Breast epithelium (tissue), 4 donors: ENCODE results near the gene STAMBPL1. TPM values are rescaled to one million over a fixed set of nuclear protein-coding genes. Genes with fewer than 3 reads are reported as not detected.

Experiments
- DNase-seq, 2 donors: peaks; one replicate each; pipeline ENCODE4 v3.0.0-alpha.2; 2019; ENCODE audit warnings: low spot score in 2 of 2
- H3K27ac ChIP-seq, 2 donors: fragments of 200-600 bp; sonication (generic) in 1 of 2; one replicate each; pipeline ENCODE4 v1.5.1; 2016 to 2019; ENCODE audit warnings: mild to moderate bottlenecking in 1 of 2
- H3K27me3 ChIP-seq, 2 donors: fragments of 200-600 bp; sonication (generic) in 1 of 2; one replicate each; pipeline versions ENCODE4 v1.5.1 to v1.6.0; 2017 to 2019; ENCODE audit warnings: control low read depth in 1 of 2, mild to moderate bottlenecking in 1 of 2
- H3K36me3 ChIP-seq: fragments of 200-600 bp; one replicate; pipeline ENCODE4 v1.5.1; 2019
- H3K4me1 ChIP-seq, 2 donors: fragments of 200-600 bp; sonication (generic); one replicate each; pipeline ENCODE4 v1.5.1; 2016 to 2019; ENCODE audit warnings: control low read depth in 1 of 2
- H3K4me3 ChIP-seq, 3 donors: fragments of 200-600 bp; sonication (generic); 1 replicate in 2 of 3; 2 replicates in 1 of 3; pipeline ENCODE4 v1.5.1; 2016 to 2019; ENCODE audit warnings: mild to moderate bottlenecking in 3 of 3, moderate library complexity in 2 of 3
- H3K9me3 ChIP-seq, 2 donors: fragments of 200-600 bp; sonication (generic) in 1 of 2; one replicate each; pipeline ENCODE4 v1.5.1; 2016 to 2019; ENCODE audit warnings: control low read depth in 1 of 2
- CTCF ChIP-seq, 3 donors: fragments of 450-650 bp; IDR thresholded peaks; one replicate each; pipeline ENCODE4 v1.5.1; 2016 to 2017; ENCODE audit warnings: antibody characterized with exemption in 3 of 3, mild to moderate bottlenecking in 3 of 3, moderate library complexity in 3 of 3
- POLR2A ChIP-seq: fragments of 450-650 bp; IDR thresholded peaks from one replicate; pipeline ENCODE4 v1.6.1; 2016; ENCODE audit warnings: antibody characterized with exemption, mild to moderate bottlenecking, moderate library complexity
- POLR2AphosphoS5 ChIP-seq, 3 donors: sonication (generic); formaldehyde crosslinking; IDR thresholded peaks; one replicate each; pipeline ENCODE4 v1.6.1; 2017; ENCODE audit warnings: antibody characterized with exemption in 3 of 3
- intact Hi-C: fragments of 100-400 bp; cut with DNase I; formaldehyde crosslinking; loops from one replicate; pipeline ENCODE4 v1.15.1; 2023; ENCODE audit warnings: low total_unique reads
- total RNA-seq, 3 donors: library from RNA; depleted of rRNA; stranded (reverse); fragments of >200 nt; gene quantifications; one replicate each; pipeline ENCODE4 v1.1.0, GENCODE V29; 2016

STAMBPL1 gene
- total RNA-seq, 3 donors from 2014 or later, result 17.1 to 21.0 (median 17.9) TPM

GRCh38 chr10:88849234-88849633 lies 30.8 kb upstream of the STAMBPL1 start:
- DNase-seq, result no peak
- no peak overlapping the region for H3K4me3 ChIP-seq
- H3K27me3 ChIP-seq, result no peaks in the 10 kb centered on the region
- no peaks in the 10 kb centered on the region for H3K4me1 ChIP-seq
- no peak overlapping the region for H3K27ac ChIP-seq
- H3K36me3 ChIP-seq, result no peaks in the 10 kb centered on the region
- no peak for TF ChIP-seq CTCF (IDR thresholded peaks at IDR 0.05)
- no peak for TF ChIP-seq POLR2AphosphoS5 (IDR thresholded peaks at IDR 0.05)
- H3K9me3 ChIP-seq, result no peaks in the 10 kb centered on the region
- intact Hi-C loops, result no loop called here

GRCh38 chr10:88850712-88851111 lies 29.3 kb upstream of the STAMBPL1 start:
- H3K36me3 ChIP-seq, result no peaks in the 10 kb centered on the region
- no peak overlapping the region for H3K27ac ChIP-seq
- intact Hi-C loops, result no loop called here
- no peaks in the 10 kb centered on the region for H3K9me3 ChIP-seq
- no peaks in the 10 kb centered on the region for H3K4me1 ChIP-seq
- no peak overlapping the region for H3K4me3 ChIP-seq
- TF ChIP-seq POLR2AphosphoS5 (IDR thresholded peaks at IDR 0.05) (no peak), POLR2A (no peak), CTCF (IDR thresholded peaks at IDR 0.05) (no peak)
- no peaks in the 10 kb centered on the region for H3K27me3 ChIP-seq
- DNase-seq, result no peak

- Histone ChIP-seq H3K27ac (peak within 1 kb of the TSS; percentile 50 to 53), H3K9me3 (no peaks in the 10 kb centered on the region), H3K4me1 (no peaks in the 10 kb centered on the region), H3K4me3 (no peak within 1 kb of the TSS), H3K27me3 (no peaks in the 10 kb centered on the region), H3K36me3 (no peaks in the 10 kb centered on the region)
- intact Hi-C loops, result no loop called here
- TF ChIP-seq POLR2AphosphoS5 (IDR thresholded peaks at IDR 0.05), result peak in 1 of 3 donors; percentile 38
- TF ChIP-seq CTCF (IDR thresholded peaks at IDR 0.05), result no peak
- no peak for TF ChIP-seq POLR2A
- DNase-seq, result peak; percentile 56 to 69
Observed at GRCh38 chr10:88851706-88852105, 28.3 kb upstream of the STAMBPL1 start, which contains the start of gene ANKRD22. TSS of gene ANKRD22 (minus strand) at chr10:88851844. CDS start at chr10:88851607, 237 bp downstream.

GRCh38 chr10:88852327-88852726 lies 27.7 kb upstream of the STAMBPL1 start:
- intact Hi-C loops, result no loop called here
- Histone ChIP-seq H3K27me3 (no peaks in the 10 kb centered on the region), H3K4me1 (no peaks in the 10 kb centered on the region), H3K9me3 (no peaks in the 10 kb centered on the region), H3K4me3 (no peak overlapping the region), H3K36me3 (no peaks in the 10 kb centered on the region), H3K27ac (no peak overlapping the region)
- no peak for TF ChIP-seq POLR2AphosphoS5 (IDR thresholded peaks at IDR 0.05)
- TF ChIP-seq POLR2A, result no peak
- no peak for TF ChIP-seq CTCF (IDR thresholded peaks at IDR 0.05)
- no peak for DNase-seq

GRCh38 chr10:88853155-88853881 lies 26.7 kb upstream of the STAMBPL1 start:
- H3K36me3 ChIP-seq, result no peaks in the 10 kb centered on the region
- TF ChIP-seq CTCF (IDR thresholded peaks at IDR 0.05), result no peak
- TF ChIP-seq POLR2A, result no peak
- no peak for TF ChIP-seq POLR2AphosphoS5 (IDR thresholded peaks at IDR 0.05)

More at GRCh38 chr10:88853155-88853881, 26.7 kb upstream of the STAMBPL1 start:
- no peak overlapping the region for H3K27ac ChIP-seq
- DNase-seq, result no peak
- intact Hi-C loops, result no loop called here
- H3K9me3 ChIP-seq, result no peaks in the 10 kb centered on the region
- H3K4me3 ChIP-seq, result no peak overlapping the region
- H3K27me3 ChIP-seq, result no peaks in the 10 kb centered on the region
- H3K4me1 ChIP-seq, result no peaks in the 10 kb centered on the region
